Measurements from ENCODE around the gene SRSF6. TPM values are rescaled to one million over a fixed set of nuclear protein-coding genes. Genes with fewer than 3 reads are reported as not detected.

The SRSF6 gene
- total RNA-seq, 1 experiment from 2014 or later: 77.3 TPM

DNA sequence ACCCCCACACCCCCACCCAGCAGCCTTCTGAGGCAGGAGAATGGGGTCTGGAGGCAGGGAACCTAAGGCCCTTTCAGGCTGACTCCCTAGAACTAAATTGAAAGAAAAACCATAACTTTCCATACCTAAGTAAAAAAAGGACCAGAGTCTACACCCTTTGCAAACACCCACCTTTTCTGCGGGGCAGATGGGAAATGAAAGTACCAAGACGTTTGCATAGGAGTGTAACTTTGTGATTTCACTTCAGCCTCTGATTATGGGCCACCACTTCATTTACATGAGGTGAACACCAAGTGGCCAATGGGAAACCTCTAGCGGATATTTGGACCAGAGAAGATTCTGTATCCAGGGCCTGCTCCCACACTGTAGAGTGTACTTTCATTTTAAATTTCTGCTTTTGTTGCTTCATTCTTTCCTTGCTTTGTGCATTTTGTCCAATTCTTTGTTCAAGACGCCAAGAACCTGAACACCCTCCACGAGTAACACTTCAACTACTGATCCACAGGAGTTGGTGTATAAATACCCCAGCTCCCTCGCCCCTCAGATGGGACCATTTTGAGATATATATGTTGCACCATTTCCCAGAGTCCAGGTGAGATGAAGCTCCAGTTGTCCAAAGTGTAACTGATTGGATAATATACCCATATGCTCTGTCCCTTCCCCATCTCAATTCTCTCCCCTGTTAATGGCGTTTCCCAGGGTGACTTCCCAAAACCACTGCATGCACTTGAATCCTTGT, 18.9 kb upstream of the SRSF6 start:
- TF ChIP-seq EZH2phosphoT487 (IDR thresholded peaks at IDR 0.05; ENCODE audit: borderline replicate concordance, low read length) (no peak), EZH2 (IDR thresholded peaks at IDR 0.05; ENCODE audit: low read length, unreplicated experiment) (no peak), CTCF (conservative IDR thresholded peaks at IDR 0.05; ENCODE audit: low read depth, low read length) (no peak)
- Histone ChIP-seq H3K27ac (ENCODE audit: low read length) (no peak overlapping the region), H3K36me3 (ENCODE audit: low read depth, low read length) (no peaks in the 10 kb centered on the region), H3K9me3 (ENCODE audit: low read length) (no peaks in the 10 kb centered on the region), H3K9ac (ENCODE audit: low read length) (no peak overlapping the region), H4K20me1 (ENCODE audit: low read length) (no peaks in the 10 kb centered on the region), H3K79me2 (ENCODE audit: low read length) (no peaks in the 10 kb centered on the region), H3F3A (ENCODE audit: low read length, unreplicated experiment) (no peaks in the 10 kb centered on the region), H3K27me3 (ENCODE audit: low read length) (peaks cover 29% of the 10 kb centered on the region), H3K4me2 (ENCODE audit: low read length) (no peak overlapping the region), H3K4me3 (ENCODE audit: low read length) (no peak overlapping the region), H2AFZ (ENCODE audit: low read length) (no peak overlapping the region), H3K9me2 (replicated peaks; ENCODE audit: low read length) (no peaks in the 10 kb centered on the region), H3K4me1 (ENCODE audit: insufficient read depth, low read length) (no peaks in the 10 kb centered on the region)
- ATAC-seq: no peak
- intact Hi-C loops (cut with micrococcal nuclease): no loop called here
- POLR2A ChIA-PET (ENCODE audit: unreplicated experiment): no interaction called here
- DNase-seq: no peak
- CTCF ChIA-PET: no interaction called here
- no TSS peak for BruUV-seq (replicated peaks)

GRCh38 chr20:43440531-43440930, 17.2 kb upstream of the SRSF6 start:
- ATAC-seq: no peak
- peaks cover 23% of the 10 kb centered on the region for H3K27me3 ChIP-seq (ENCODE audit: low read length)

More at GRCh38 chr20:43440531-43440930, 17.2 kb upstream of the SRSF6 start:
- no peaks in the 10 kb centered on the region for H3K9me3 ChIP-seq (ENCODE audit: low read length)
- H3K79me2 ChIP-seq (ENCODE audit: low read length): no peaks in the 10 kb centered on the region
- H4K20me1 ChIP-seq (ENCODE audit: low read length): no peaks in the 10 kb centered on the region
- ChIA-PET CTCF (no interaction called here), POLR2A (ENCODE audit: unreplicated experiment) (interaction anchor here (0.6 kb wide), 1 partner anchor 17 kb away, joined by 5 read pairs; no protein-coding TSS in a partner anchor)
- no peak overlapping the region for H3K4me2 ChIP-seq (ENCODE audit: low read length)
- DNase-seq: no peak
- intact Hi-C loops (cut with micrococcal nuclease): no loop called here
- H3K9ac ChIP-seq (ENCODE audit: low read length): no peak overlapping the region
- H3K36me3 ChIP-seq (ENCODE audit: low read depth, low read length): no peaks in the 10 kb centered on the region
- H3K4me3 ChIP-seq (ENCODE audit: low read length): no peak overlapping the region
- H2AFZ ChIP-seq (ENCODE audit: low read length): no peak overlapping the region
- no peaks in the 10 kb centered on the region for H3K4me1 ChIP-seq (ENCODE audit: insufficient read depth, low read length)
- H3K9me2 ChIP-seq (replicated peaks; ENCODE audit: low read length): no peaks in the 10 kb centered on the region
- TF ChIP-seq EZH2 (IDR thresholded peaks at IDR 0.05; ENCODE audit: low read length, unreplicated experiment): no peak
- TF ChIP-seq EZH2phosphoT487 (IDR thresholded peaks at IDR 0.05; ENCODE audit: borderline replicate concordance, low read length): no peak
- no peak for TF ChIP-seq CTCF (conservative IDR thresholded peaks at IDR 0.05; ENCODE audit: low read depth, low read length)
- no peak overlapping the region for H3K27ac ChIP-seq (ENCODE audit: low read length)
- BruUV-seq (replicated peaks): no TSS peak
- no peaks in the 10 kb centered on the region for H3F3A ChIP-seq (ENCODE audit: low read length, unreplicated experiment)
